Measurements from ENCODE around the gene RAVER1. TPM values are rescaled to one million over a fixed set of nuclear protein-coding genes. Genes with fewer than 3 reads are reported as not detected.

RAVER1 gene
- total and polyA plus RNA-seq, 9 of the 15 experiments (the other 6 are each of a cell fraction or from before 2014, with no cell fraction given), result 0.06 to 113 (median 7.0) TPM

GRCh38 chr19:10334588-10335351 is 1.4 kb upstream of the RAVER1 start (continued):
- no peak for TF ChIP-seq TFE3 (CRISPR knock-in tag; IDR thresholded peaks at IDR 0.05)
- TF ChIP-seq GTF2F1 (IDR thresholded peaks at IDR 0.05; ENCODE audit: low read depth, low read length), result no peak
- no peak for TF ChIP-seq SNRNP70 (optimal IDR thresholded peaks at IDR 0.05; ENCODE audit: low read depth, low read length)
- no peak for TF ChIP-seq SETDB1 (IDR thresholded peaks at IDR 0.05; ENCODE audit: low read length)
- no peak for TF ChIP-seq SMARCB1 (IDR thresholded peaks at IDR 0.05; ENCODE audit: insufficient read length, low read depth)
- TF ChIP-seq NR1H2 (CRISPR knock-in tag; IDR thresholded peaks at IDR 0.05), result no peak
- no peak for TF ChIP-seq MEF2A (IDR thresholded peaks at IDR 0.05; ENCODE audit: control insufficient read depth, low read depth, low read length)
- TF ChIP-seq PATZ1 (CRISPR knock-in tag; IDR thresholded peaks at IDR 0.05; ENCODE audit: borderline replicate concordance), result no peak
- TF ChIP-seq HBP1 (CRISPR knock-in tag; IDR thresholded peaks at IDR 0.05), result no peak
- no peak for TF ChIP-seq MBD1 (CRISPR knock-in tag; IDR thresholded peaks at IDR 0.05)
- no peak for TF ChIP-seq ZNF740 (CRISPR knock-in tag; IDR thresholded peaks at IDR 0.05)
- no peak for TF ChIP-seq ZNF740 (tag; IDR thresholded peaks at IDR 0.05)
- TF ChIP-seq LARP7 (IDR thresholded peaks at IDR 0.05), result no peak
- no peak for TF ChIP-seq MCM3 (IDR thresholded peaks at IDR 0.05)
- no peak for TF ChIP-seq E2F3 (CRISPR knock-in tag; IDR thresholded peaks at IDR 0.05)
- no peak for TF ChIP-seq SMARCA5 (IDR thresholded peaks at IDR 0.05)
- no peak for TF ChIP-seq ATF3 (IDR thresholded peaks at IDR 0.05)
- TF ChIP-seq ATF3 (CRISPR knock-in tag; conservative IDR thresholded peaks at IDR 0.05), result no peak
- TF ChIP-seq TEAD2 (tag; IDR thresholded peaks at IDR 0.05), result no peak
- TF ChIP-seq FOXA3 (CRISPR knock-in tag; conservative IDR thresholded peaks at IDR 0.05 in 1 of 2, IDR thresholded peaks at IDR 0.05 in 1 of 2), result no peak

All from K562 (cell line).